Stomach (tissue), 9 donors: Measurements from ENCODE around the gene NUDT1. TPM values are rescaled to one million over a fixed set of nuclear protein-coding genes. Genes with fewer than 3 reads are reported as not detected.

Source experiments
- DNase-seq, 2 donors: peaks; one replicate each; pipeline versions ENCODE4 v3.0.0 to v3.0.0-alpha.2; 2013 to 2019
- H3K27ac ChIP-seq, 5 donors: fragments of 200-600 bp in 4 of 5; sonication (generic) in 4 of 5; one replicate each; pipeline ENCODE4 v1.5.1; 2013 to 2019; ENCODE audit warnings: mild to moderate bottlenecking in 1 of 5, moderate library complexity in 1 of 5
- H3K27me3 ChIP-seq, 3 donors: fragments of 200-600 bp; sonication (generic); one replicate each; pipeline ENCODE4 v1.5.1; 2017 to 2019; ENCODE audit warnings: mixed run types in 1 of 3
- H3K36me3 ChIP-seq, 4 donors: fragments of 200-600 bp; sonication (generic); 1 replicate in 3 of 4; 2 replicates in 1 of 4; pipeline ENCODE4 v1.5.1; 2016 to 2019
- H3K4me1 ChIP-seq, 4 donors: fragments of 200-600 bp; sonication (generic); one replicate each; pipeline ENCODE4 v1.5.1; 2016 to 2019
- H3K4me3 ChIP-seq, 4 donors: fragments of 200-600 bp; sonication (generic) in 3 of 4; one replicate each; pipeline ENCODE4 v1.5.1; 2016 to 2019; ENCODE audit warnings: mild to moderate bottlenecking in 1 of 4
- H3K9me3 ChIP-seq, 4 donors: fragments of 200-600 bp; sonication (generic); one replicate each; pipeline ENCODE4 v1.5.1; 2016 to 2019
- EP300 ChIP-seq: sonication (generic); formaldehyde crosslinking; IDR thresholded peaks from one replicate; pipeline ENCODE4 v1.6.1; 2017; ENCODE audit warnings: antibody characterized with exemption
- POLR2A ChIP-seq, 4 donors: fragments of 450-650 bp; IDR thresholded peaks; one replicate each; pipeline ENCODE4 v1.6.1; 2016; ENCODE audit warnings: antibody characterized with exemption in 4 of 4, control low read depth in 2 of 4, mild to moderate bottlenecking in 1 of 4, moderate library complexity in 1 of 4
- POLR2AphosphoS5 ChIP-seq, 3 donors: sonication (generic); formaldehyde crosslinking; IDR thresholded peaks; one replicate each; pipeline ENCODE4 v1.6.1; 2016; ENCODE audit warnings: antibody characterized with exemption in 3 of 3
- WGBS, 5 donors: extraction: QIAGEN DNeasy Blood & Tissue Kit in 3 of 5; methylation state at CpG; one replicate each; pipeline versions ENCODE4 v1.1.5 to v1.1.7; 2013 to 2018; 5-methylcytosine and 5-hydroxymethylcytosine counted together
- intact Hi-C: fragments of 100-400 bp; cut with DNase I; formaldehyde crosslinking; loops from one replicate; pipeline ENCODE4 v1.15.1; 2023; ENCODE audit warnings: low total_unique reads
- polyA plus RNA-seq, 3 donors: library from polyadenylated mRNA; stranded (reverse); fragments of 200-250 nt; gene quantifications; one replicate each; pipeline ENCODE4 v1.2.3, GENCODE V29; 2013
- total RNA-seq, 5 donors: library from RNA; depleted of rRNA; stranded (reverse); fragments of >200 nt; gene quantifications; one replicate each; pipeline versions ENCODE4 v1.1.0 to v1.2.3, GENCODE V29; 2014 to 2016
- TF ChIP-seq, protein P1 (sequence below), 7 experiments: fragments of 450-650 bp in 4 of 7; fragments of 200-600 bp in 3 of 7; sonication (generic) in 3 of 7; IDR thresholded peaks; one replicate each; pipeline ENCODE4 v1.5.1; 2016 to 2019; ENCODE audit warnings: antibody characterized with exemption in 7 of 7, control low read depth in 2 of 7, mild to moderate bottlenecking in 1 of 7
- donor health status: healthy with polysubstance abuse.
- donor health status: Bipolar disorder and iron deficiency.
- donor health status: healthy.

NUDT1 gene
- total and polyA plus RNA-seq, 8 donors: 4.6 to 37.1 (median 12.0) TPM; not detected in 2

GRCh38 chr7:2279896-2280295 lies 37.9 kb downstream of the NUDT1 start:
- TF ChIP-seq EP300: no peak
- TF ChIP-seq POLR2A (IDR thresholded peaks at IDR 0.05): no peak
- TF ChIP-seq POLR2AphosphoS5 (IDR thresholded peaks at IDR 0.05): no peak
- TF ChIP-seq, protein P1, sequence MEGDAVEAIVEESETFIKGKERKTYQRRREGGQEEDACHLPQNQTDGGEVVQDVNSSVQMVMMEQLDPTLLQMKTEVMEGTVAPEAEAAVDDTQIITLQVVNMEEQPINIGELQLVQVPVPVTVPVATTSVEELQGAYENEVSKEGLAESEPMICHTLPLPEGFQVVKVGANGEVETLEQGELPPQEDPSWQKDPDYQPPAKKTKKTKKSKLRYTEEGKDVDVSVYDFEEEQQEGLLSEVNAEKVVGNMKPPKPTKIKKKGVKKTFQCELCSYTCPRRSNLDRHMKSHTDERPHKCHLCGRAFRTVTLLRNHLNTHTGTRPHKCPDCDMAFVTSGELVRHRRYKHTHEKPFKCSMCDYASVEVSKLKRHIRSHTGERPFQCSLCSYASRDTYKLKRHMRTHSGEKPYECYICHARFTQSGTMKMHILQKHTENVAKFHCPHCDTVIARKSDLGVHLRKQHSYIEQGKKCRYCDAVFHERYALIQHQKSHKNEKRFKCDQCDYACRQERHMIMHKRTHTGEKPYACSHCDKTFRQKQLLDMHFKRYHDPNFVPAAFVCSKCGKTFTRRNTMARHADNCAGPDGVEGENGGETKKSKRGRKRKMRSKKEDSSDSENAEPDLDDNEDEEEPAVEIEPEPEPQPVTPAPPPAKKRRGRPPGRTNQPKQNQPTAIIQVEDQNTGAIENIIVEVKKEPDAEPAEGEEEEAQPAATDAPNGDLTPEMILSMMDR (IDR thresholded peaks at IDR 0.05): no peak
- Histone ChIP-seq H3K36me3 (peaks cover 2 to 27% (median 23%) of the 10 kb centered on the region in 4 donors), H3K4me3 (no peak overlapping the region), H3K4me1 (peaks cover 0 to 28% (median 12%) of the 10 kb centered on the region in 4 donors), H3K27me3 (no peaks in the 10 kb centered on the region), H3K27ac (no peak overlapping the region), H3K9me3 (no peaks in the 10 kb centered on the region)
- DNase-seq: peak in 1 of 2 donors; percentile 74
- WGBS, 5 donors: 37 to 43% (median 41%) methylated on average over 4 of the region's 4 CpGs
- intact Hi-C loops: no loop called here

DNA sequence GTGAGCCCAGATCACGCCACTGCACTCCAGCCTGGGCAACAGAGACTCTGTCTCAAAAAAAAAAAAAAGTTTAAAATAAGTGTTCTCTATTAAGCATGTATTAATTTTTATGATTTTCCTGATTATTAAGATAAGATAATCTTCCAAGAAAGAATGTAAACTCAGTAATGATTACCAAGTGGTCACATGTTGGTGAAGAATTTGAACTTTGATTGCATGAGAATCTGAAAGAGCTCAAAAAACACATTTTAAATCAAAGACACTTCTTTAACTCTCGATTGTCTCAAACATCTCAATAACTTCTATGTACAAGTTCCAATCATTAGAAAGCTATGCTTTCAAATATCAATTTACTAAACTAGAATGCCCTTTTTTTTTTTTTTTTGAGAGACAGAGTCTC lies 38.4 kb downstream of the NUDT1 start:
- 30 to 57% (median 50%) methylated on average over 2 of the region's 2 CpGs for WGBS, 5 donors
- Histone ChIP-seq H3K27ac (no peak overlapping the region), H3K36me3 (peaks cover 0 to 24% (median 20%) of the 10 kb centered on the region in 4 donors), H3K27me3 (no peaks in the 10 kb centered on the region), H3K4me1 (peaks cover 0 to 28% (median 12%) of the 10 kb centered on the region in 4 donors), H3K9me3 (no peaks in the 10 kb centered on the region), H3K4me3 (no peak overlapping the region)
- DNase-seq: no peak
- TF ChIP-seq EP300: no peak
- TF ChIP-seq POLR2AphosphoS5 (IDR thresholded peaks at IDR 0.05): no peak
- TF ChIP-seq, protein P1 (IDR thresholded peaks at IDR 0.05): no peak
- TF ChIP-seq POLR2A (IDR thresholded peaks at IDR 0.05): no peak
- intact Hi-C loops: no loop called here

DNA sequence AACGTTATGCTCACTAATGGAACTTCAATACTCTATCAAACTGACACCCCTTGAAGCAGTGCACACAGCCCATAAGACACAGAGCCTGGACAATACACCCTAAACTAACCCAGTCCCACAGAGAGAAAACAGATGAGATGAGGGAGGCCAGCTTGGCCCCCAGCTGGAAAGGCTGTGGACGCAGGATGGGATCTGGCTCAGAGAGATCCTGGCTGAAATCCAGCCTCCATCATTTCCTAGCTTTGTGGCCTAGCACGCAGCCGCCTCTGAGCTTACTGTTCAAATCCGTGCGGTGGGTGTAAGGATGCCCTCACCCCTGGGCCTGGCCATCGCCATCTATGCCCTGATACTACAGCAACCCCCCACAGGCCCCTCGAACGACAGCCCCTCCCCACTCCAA lies 39.5 kb downstream of the NUDT1 start:
- intact Hi-C loops: no loop called here
- H3K4me3 ChIP-seq: no peak overlapping the region
- DNase-seq: peak in 1 of 2 donors; percentile 90
- H3K27me3 ChIP-seq: no peaks in the 10 kb centered on the region
- H3K4me1 ChIP-seq: peaks cover 0 to 28% (median 12%) of the 10 kb centered on the region in 4 donors
- H3K36me3 ChIP-seq: peaks cover 0 to 15% (median 12%) of the 10 kb centered on the region in 4 donors
- TF ChIP-seq, protein P1 (IDR thresholded peaks at IDR 0.05): no peak
- TF ChIP-seq EP300 (no peak), POLR2A (IDR thresholded peaks at IDR 0.05) (no peak), POLR2AphosphoS5 (IDR thresholded peaks at IDR 0.05) (no peak)
- WGBS, 5 donors: 40 to 73% (median 66%) methylated on average over 9 of the region's 9 CpGs
- H3K27ac ChIP-seq: peak overlapping the region in 2 of 5 donors; percentile 38 to 56
- no peaks in the 10 kb centered on the region for H3K9me3 ChIP-seq

- intact Hi-C loops: no loop called here
- H3K4me1 ChIP-seq: peaks cover 0 to 28% (median 12%) of the 10 kb centered on the region in 4 donors
- TF ChIP-seq POLR2A (IDR thresholded peaks at IDR 0.05): no peak
- DNase-seq: no peak
- no peaks in the 10 kb centered on the region for H3K27me3 ChIP-seq
- peak overlapping the region in 2 of 5 donors; percentile 38 to 56 for H3K27ac ChIP-seq
- H3K4me3 ChIP-seq: no peak overlapping the region
- peaks cover 0 to 7% (median 6%) of the 10 kb centered on the region in 4 donors for H3K36me3 ChIP-seq
- H3K9me3 ChIP-seq: no peaks in the 10 kb centered on the region
- 79 to 90% (median 89%) methylated on average over 14 of the region's 14 CpGs for WGBS, 5 donors
These were observed 40.2 kb downstream of the NUDT1 start for GRCh38 chr7:2282185-2282751.

- 90 to 97% (median 93%) methylated on average over 17 to 20 of the region's 20 CpGs for WGBS, 5 donors
- TF ChIP-seq, protein P1 (IDR thresholded peaks at IDR 0.05): no peak
- TF ChIP-seq POLR2A (IDR thresholded peaks at IDR 0.05) (no peak), EP300 (no peak), POLR2AphosphoS5 (IDR thresholded peaks at IDR 0.05) (no peak)
- Histone ChIP-seq H3K9me3 (no peaks in the 10 kb centered on the region), H3K4me3 (no peak overlapping the region), H3K27me3 (no peaks in the 10 kb centered on the region), H3K4me1 (peaks cover 0 to 28% (median 12%) of the 10 kb centered on the region in 4 donors), H3K36me3 (peaks cover 0 to 2% (median under 1%) of the 10 kb centered on the region in 4 donors), H3K27ac (no peak overlapping the region)
- intact Hi-C loops: no loop called here
- no peak for DNase-seq
These were observed 41.0 kb downstream of the NUDT1 start for GRCh38 chr7:2283074-2283473.
